Epithelial cell of proximal tubule (primary cell): Measurements from ENCODE around the gene AGRN. TPM values are rescaled to one million over a fixed set of nuclear protein-coding genes. Genes with fewer than 3 reads are reported as not detected.

Experiments used
- DNase-seq: peaks from one replicate; pipeline ENCODE4 v3.0.0-alpha.2; 2011; ENCODE audit warnings: low read depth
- H3K4me3 ChIP-seq: 2 replicates; pipeline ENCODE4 v1.5.1; 2011; ENCODE audit warnings: low read depth, mild to moderate bottlenecking, low read length
- CTCF ChIP-seq: conservative IDR thresholded peaks from 2 replicates; pipeline ENCODE4 v1.5.1; 2012; ENCODE audit warnings: low read depth, mild to moderate bottlenecking, low read length
- total RNA-seq: library from RNA; depleted of rRNA; stranded (reverse); fragments of >200 nt; gene quantifications from 2 replicates; pipeline ENCODE4 v1.2.3, GENCODE V29; 2015

Gene AGRN
- total RNA-seq, 1 donor from 2014 or later: 462 TPM

GRCh38 chr1:1081311-1082238, 61.7 kb downstream of the AGRN start:
- DNase-seq: no peak
- no peak overlapping the region for H3K4me3 ChIP-seq
- TF ChIP-seq CTCF: no peak

- no peak for DNase-seq
- no peak for TF ChIP-seq CTCF
- no peak overlapping the region for H3K4me3 ChIP-seq
These were observed 62.4 kb downstream of the AGRN start for GRCh38 chr1:1082239-1082775.

GRCh38 chr1:1082776-1083415, 63.0 kb downstream of the AGRN start:
- no peak for TF ChIP-seq CTCF
- no peak overlapping the region for H3K4me3 ChIP-seq
- DNase-seq: no peak

GRCh38 chr1:1083416-1084371, 63.8 kb downstream of the AGRN start:
- H3K4me3 ChIP-seq: no peak overlapping the region
- TF ChIP-seq CTCF: no peak

GRCh38 chr1:1084372-1085170, 64.7 kb downstream of the AGRN start:
- no peak for TF ChIP-seq CTCF
- no peak for DNase-seq
- H3K4me3 ChIP-seq: no peak overlapping the region

More at GRCh38 chr1:1083416-1084371, 63.8 kb downstream of the AGRN start:
- DNase-seq: no peak
